ENCODE measurements around the gene ZFHX3.
"Not testable (repeated sequence)": the region's sequence is repeated elsewhere in the genome, so short reads cannot be mapped to it uniquely, and the experiment has no call there.

ZFHX3 gene

GRCh38 chr16:72996291-72997062 is 51.5 kb downstream of the ZFHX3 start:
- no peak for DNase-seq (ENCODE audit: low spot score)

- not testable (repeated sequence) for DNase-seq (ENCODE audit: low spot score)
These were observed 52.1 kb downstream of the ZFHX3 start for GRCh38 chr16:72995882-72996270.

- no peak for DNase-seq (ENCODE audit: low spot score)
These were observed 52.6 kb downstream of the ZFHX3 start for GRCh38 chr16:72995151-72995881.

- DNase-seq (ENCODE audit: low spot score) = no peak
These were observed 55.8 kb downstream of the ZFHX3 start for GRCh38 chr16:72992142-72992601.

GRCh38 chr16:72991644-72992043 is 56.3 kb downstream of the ZFHX3 start:
- no peak for DNase-seq (ENCODE audit: low spot score)

- DNase-seq (ENCODE audit: low spot score) = no peak
These were observed 56.7 kb downstream of the ZFHX3 start for GRCh38 chr16:72991211-72991610.

- DNase-seq (ENCODE audit: low spot score) = no peak
These were observed 57.4 kb downstream of the ZFHX3 start for GRCh38 chr16:72990571-72990970.

GRCh38 chr16:72989579-72990551 is 58.1 kb downstream of the ZFHX3 start:
- peak; percentile 71 for DNase-seq (ENCODE audit: low spot score)

GRCh38 chr16:72989203-72989578 is 58.7 kb downstream of the ZFHX3 start:
- DNase-seq (ENCODE audit: low spot score) = not testable (repeated sequence)

- no peak for DNase-seq (ENCODE audit: low spot score)
These were observed 59.4 kb downstream of the ZFHX3 start for GRCh38 chr16:72988569-72988968.

- DNase-seq (ENCODE audit: low spot score) = no peak
These were observed 60.4 kb downstream of the ZFHX3 start for GRCh38 chr16:72987480-72987901.

- no peak for DNase-seq (ENCODE audit: low spot score)
These were observed 61.9 kb downstream of the ZFHX3 start for GRCh38 chr16:72985995-72986394.

- DNase-seq (ENCODE audit: low spot score) = no peak
These were observed 62.6 kb downstream of the ZFHX3 start for GRCh38 chr16:72985148-72985941.

- DNase-seq (ENCODE audit: low spot score) = no peak
These were observed 64.1 kb downstream of the ZFHX3 start for GRCh38 chr16:72983728-72984350.

- no peak for DNase-seq (ENCODE audit: low spot score)
These were observed 64.7 kb downstream of the ZFHX3 start for GRCh38 chr16:72983241-72983640.

- DNase-seq (ENCODE audit: low spot score) = no peak
These were observed 68.0 kb downstream of the ZFHX3 start for GRCh38 chr16:72979974-72980373.

- peak; percentile 45 for DNase-seq (ENCODE audit: low spot score)
These were observed 69.7 kb downstream of the ZFHX3 start for GRCh38 chr16:72978212-72978611.

GRCh38 chr16:72977127-72977526 is 70.8 kb downstream of the ZFHX3 start:
- DNase-seq (ENCODE audit: low spot score) = no peak

GRCh38 chr16:72976438-72977064 is 71.4 kb downstream of the ZFHX3 start:
- DNase-seq (ENCODE audit: low spot score) = peak; percentile 72

- DNase-seq (ENCODE audit: low spot score) = no peak
These were observed 72.0 kb downstream of the ZFHX3 start for GRCh38 chr16:72975809-72976437.
